Measurements from ENCODE around the gene SLC39A11.

Gene SLC39A11

DNA sequence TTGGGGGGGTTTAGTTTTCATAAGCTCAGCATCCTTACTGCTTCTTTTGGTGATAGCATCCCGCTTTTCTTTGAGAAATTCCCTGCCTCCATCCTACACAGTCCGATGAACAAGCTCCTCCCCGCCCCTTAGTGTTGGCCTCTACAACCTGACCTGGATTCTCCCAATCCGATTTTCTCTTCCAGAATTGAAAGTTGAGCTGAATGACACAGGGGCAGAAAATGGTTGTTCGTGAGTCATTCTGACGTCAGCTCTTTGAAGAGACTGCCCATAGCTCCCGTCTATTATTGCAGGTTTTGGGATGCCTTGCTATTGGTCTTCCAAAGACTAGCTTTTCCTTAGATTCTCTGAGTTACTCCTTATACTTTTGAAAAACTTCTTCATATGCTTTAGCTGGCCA is 279.7 kb downstream of the SLC39A11 start:
- ChIA-PET CTCF (interaction anchor here (1.3 kb wide), 1 partner anchor 20 kb away, joined by 3 read pairs; no protein-coding TSS in a partner anchor), POLR2A (no interaction called here)
- 96% methylated on average over 6 of the region's 7 CpGs for WGBS (ENCODE audit: insufficient coverage)
- DNase-seq: no peak
- H3K27me3 ChIP-seq (replicated peaks in 2 of 5; ENCODE audit: control insufficient read depth in 4 of 5, insufficient read depth in 5 of 5, low read length in 4 of 5): no peaks in the 10 kb centered on the region
- H3K4me1 ChIP-seq (ENCODE audit: control extremely low read depth in 1 of 4, control insufficient read depth in 4 of 4, insufficient read depth in 4 of 4, low read length in 3 of 4): no peaks in the 10 kb centered on the region
- no peak overlapping the region for H3K4me3 ChIP-seq (ENCODE audit: control insufficient read depth in 1 of 7, extremely low read depth in 1 of 7, insufficient read depth in 4 of 7, low read depth in 2 of 7, low read length in 6 of 7)
- H3K9me3 ChIP-seq (ENCODE audit: control extremely low read depth in 1 of 5, control insufficient read depth in 4 of 5, insufficient read depth in 2 of 5, low read depth in 1 of 5, low read length in 4 of 5): peaks cover 2 to 16% (median 7%) of the 10 kb centered on the region in 5 experiments
- H3K27ac ChIP-seq (ENCODE audit: insufficient read depth in 1 of 2, low read depth in 1 of 2, low read length in 2 of 2, poor library complexity in 1 of 2, severe bottlenecking in 2 of 2): no peak overlapping the region
- H3K36me3 ChIP-seq (ENCODE audit: control insufficient read depth in 4 of 4, insufficient read depth in 4 of 4, low read length in 3 of 4): peaks cover 5 to 16% (median 12%) of the 10 kb centered on the region in 4 experiments

DNA sequence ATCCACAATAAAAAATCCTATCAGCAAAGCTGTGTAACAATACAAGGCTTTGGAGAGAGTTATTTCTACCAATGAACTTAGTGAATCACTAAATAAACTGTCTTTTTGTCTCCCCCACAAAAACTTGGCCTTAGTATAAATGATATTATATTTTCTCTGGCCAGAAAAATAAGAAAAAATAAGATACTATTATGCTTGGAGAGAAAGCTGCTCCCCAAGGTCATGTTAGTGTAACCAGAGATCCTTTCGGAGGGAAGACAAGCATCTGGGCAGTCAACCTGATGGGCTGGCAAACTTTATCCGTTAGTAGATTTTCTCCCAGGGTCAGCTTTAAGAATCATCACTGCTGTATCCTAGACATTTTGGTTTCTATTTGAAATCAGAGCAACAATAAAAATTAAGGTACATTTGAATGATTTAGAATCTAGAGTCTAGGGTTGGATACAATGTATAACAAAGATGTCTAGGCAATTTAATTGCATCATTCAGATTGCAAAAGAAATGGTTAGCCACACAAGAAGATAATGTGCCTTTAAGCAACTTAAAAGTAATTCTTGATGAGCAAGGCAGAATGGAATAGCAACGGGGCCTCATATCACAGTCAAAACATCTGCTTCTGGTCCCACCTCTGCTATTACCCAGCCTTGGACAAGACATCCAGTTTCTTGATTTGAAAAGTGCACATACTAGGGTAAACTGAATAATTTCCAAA is 280.4 kb downstream of the SLC39A11 start:
- ChIA-PET POLR2A (no interaction called here), CTCF (no interaction called here)
- Histone ChIP-seq H3K9me3 (ENCODE audit: control extremely low read depth in 1 of 5, control insufficient read depth in 4 of 5, insufficient read depth in 2 of 5, low read depth in 1 of 5, low read length in 4 of 5) (peaks cover 2 to 17% (median 11%) of the 10 kb centered on the region in 5 experiments), H3K4me3 (ENCODE audit: control insufficient read depth in 1 of 7, extremely low read depth in 1 of 7, insufficient read depth in 4 of 7, low read depth in 2 of 7, low read length in 6 of 7) (no peak overlapping the region), H3K27ac (ENCODE audit: insufficient read depth in 1 of 2, low read depth in 1 of 2, low read length in 2 of 2, poor library complexity in 1 of 2, severe bottlenecking in 2 of 2) (no peak overlapping the region), H3K36me3 (ENCODE audit: control insufficient read depth in 4 of 4, insufficient read depth in 4 of 4, low read length in 3 of 4) (peaks cover 5 to 14% (median 10%) of the 10 kb centered on the region in 4 experiments), H3K4me1 (ENCODE audit: control extremely low read depth in 1 of 4, control insufficient read depth in 4 of 4, insufficient read depth in 4 of 4, low read length in 3 of 4) (no peaks in the 10 kb centered on the region), H3K27me3 (replicated peaks in 2 of 5; ENCODE audit: control insufficient read depth in 4 of 5, insufficient read depth in 5 of 5, low read length in 4 of 5) (no peaks in the 10 kb centered on the region)
- 100% methylated on average over 2 of the region's 3 CpGs for WGBS (ENCODE audit: insufficient coverage)
- DNase-seq: peak in 1 of 3 donors; percentile 0

DNA sequence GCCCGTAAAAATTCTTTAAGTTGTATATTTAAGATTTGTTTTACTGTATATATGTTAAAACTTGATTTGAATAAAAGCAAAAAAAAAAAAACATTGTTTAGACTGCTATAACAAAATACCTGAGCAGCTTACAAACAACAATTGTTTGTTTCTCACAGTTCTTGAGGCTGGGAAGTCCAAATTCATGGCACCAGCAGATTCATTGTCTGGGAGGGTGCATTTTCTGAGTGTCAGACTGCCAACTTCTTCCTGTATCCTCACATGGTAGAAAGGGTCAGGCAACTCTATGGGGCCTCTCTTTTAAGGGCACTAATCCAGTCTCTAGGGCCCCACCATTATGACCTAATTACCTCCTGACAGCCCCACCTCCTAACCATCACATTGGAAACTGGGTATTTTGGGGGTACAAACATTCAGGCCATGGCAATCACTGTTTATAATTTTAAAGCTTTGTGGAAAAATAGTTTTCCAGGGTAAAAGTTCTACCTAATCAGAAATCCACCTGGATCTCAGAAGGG is 281.4 kb downstream of the SLC39A11 start:
- POLR2A ChIA-PET: no interaction called here
- H3K36me3 ChIP-seq (ENCODE audit: control insufficient read depth in 4 of 4, insufficient read depth in 4 of 4, low read length in 3 of 4): peaks cover 3 to 11% (median 7%) of the 10 kb centered on the region in 4 experiments

DNA sequence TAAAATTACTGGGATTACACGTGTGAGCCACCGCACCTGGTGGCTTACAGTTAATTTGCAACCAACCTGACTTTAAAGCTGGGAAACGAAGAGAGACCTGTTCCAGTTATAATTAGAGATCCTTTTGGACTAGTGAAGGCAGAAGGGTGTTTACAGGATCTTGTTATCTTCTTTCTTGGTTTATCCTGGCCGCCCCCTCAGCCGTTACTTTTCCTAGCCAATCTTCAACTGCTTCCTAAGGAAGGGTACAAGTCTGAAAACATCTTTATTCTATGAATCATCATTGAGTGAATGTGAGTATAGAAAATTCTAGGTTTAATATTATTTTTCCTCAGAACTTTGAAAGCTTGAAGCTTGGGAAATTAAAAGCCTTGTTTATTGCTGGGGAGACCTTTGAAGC is 286.5 kb downstream of the SLC39A11 start:
- no peaks in the 10 kb centered on the region for H3K27me3 ChIP-seq (replicated peaks in 2 of 5; ENCODE audit: control insufficient read depth in 4 of 5, insufficient read depth in 5 of 5, low read length in 4 of 5)
- H3K36me3 ChIP-seq (ENCODE audit: control insufficient read depth in 4 of 4, insufficient read depth in 4 of 4, low read length in 3 of 4): peaks cover 0 to 4% (median 3%) of the 10 kb centered on the region in 4 experiments
- H3K4me1 ChIP-seq (ENCODE audit: control extremely low read depth in 1 of 4, control insufficient read depth in 4 of 4, insufficient read depth in 4 of 4, low read length in 3 of 4): no peaks in the 10 kb centered on the region
- H3K27ac ChIP-seq (ENCODE audit: insufficient read depth in 1 of 2, low read depth in 1 of 2, low read length in 2 of 2, poor library complexity in 1 of 2, severe bottlenecking in 2 of 2): no peak overlapping the region
- 96% methylated on average over 4 of the region's 5 CpGs for WGBS (ENCODE audit: insufficient coverage)
- DNase-seq: no peak
- peaks cover 0 to 25% (median 11%) of the 10 kb centered on the region in 5 experiments for H3K9me3 ChIP-seq (ENCODE audit: control extremely low read depth in 1 of 5, control insufficient read depth in 4 of 5, insufficient read depth in 2 of 5, low read depth in 1 of 5, low read length in 4 of 5)
- ChIA-PET CTCF (no interaction called here), POLR2A (no interaction called here)
- H3K4me3 ChIP-seq (ENCODE audit: control insufficient read depth in 1 of 7, extremely low read depth in 1 of 7, insufficient read depth in 4 of 7, low read depth in 2 of 7, low read length in 6 of 7): no peak overlapping the region

More for the DNA sequence above, 281.4 kb downstream of the SLC39A11 start:
- no peak overlapping the region for H3K27ac ChIP-seq (ENCODE audit: insufficient read depth in 1 of 2, low read depth in 1 of 2, low read length in 2 of 2, poor library complexity in 1 of 2, severe bottlenecking in 2 of 2)
- H3K9me3 ChIP-seq (ENCODE audit: control extremely low read depth in 1 of 5, control insufficient read depth in 4 of 5, insufficient read depth in 2 of 5, low read depth in 1 of 5, low read length in 4 of 5): peaks cover 2 to 16% (median 9%) of the 10 kb centered on the region in 5 experiments
- no peaks in the 10 kb centered on the region for H3K4me1 ChIP-seq (ENCODE audit: control extremely low read depth in 1 of 4, control insufficient read depth in 4 of 4, insufficient read depth in 4 of 4, low read length in 3 of 4)
- WGBS (ENCODE audit: insufficient coverage): no CpG with 5 or more reads among the region's 1 CpG
- no peak overlapping the region for H3K4me3 ChIP-seq (ENCODE audit: control insufficient read depth in 1 of 7, extremely low read depth in 1 of 7, insufficient read depth in 4 of 7, low read depth in 2 of 7, low read length in 6 of 7)
- CTCF ChIA-PET: no interaction called here
- no peak for DNase-seq
- no peaks in the 10 kb centered on the region for H3K27me3 ChIP-seq (replicated peaks in 2 of 5; ENCODE audit: control insufficient read depth in 4 of 5, insufficient read depth in 5 of 5, low read length in 4 of 5)

DNA sequence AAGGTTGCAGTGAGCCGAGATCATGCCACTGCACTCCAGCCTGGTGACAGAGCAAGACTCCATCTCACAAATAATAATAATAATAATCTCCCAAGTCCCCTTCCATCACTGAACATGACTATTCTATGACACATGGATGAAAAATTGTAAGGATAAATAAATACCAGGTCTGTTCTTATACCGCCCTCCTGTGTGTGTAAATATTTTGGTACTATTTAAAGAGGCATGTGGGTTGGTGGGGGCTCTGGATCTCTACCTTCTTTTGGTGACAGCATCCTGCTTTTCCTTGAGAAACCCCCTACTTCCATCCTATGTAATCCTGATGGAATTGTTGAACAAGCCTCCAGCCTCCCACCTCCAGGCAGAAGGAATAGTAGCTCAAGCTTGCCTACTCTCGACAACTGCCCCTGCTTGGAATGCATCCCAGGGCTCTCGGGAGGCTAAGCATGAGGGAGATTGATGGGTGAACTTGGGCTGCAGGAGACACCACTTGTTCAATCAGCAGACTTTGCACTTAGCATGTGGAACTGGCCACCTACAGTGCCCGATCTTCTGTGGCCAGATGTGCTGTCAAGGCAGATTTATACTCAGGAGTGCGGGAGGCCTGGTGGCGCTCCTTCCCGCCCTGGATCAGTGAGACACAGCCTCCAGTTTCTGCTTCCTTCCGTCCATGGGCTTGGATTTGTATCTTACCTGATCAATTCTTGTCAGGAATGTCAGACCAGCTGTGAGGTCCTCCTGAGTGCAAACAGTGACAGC is 287.4 kb downstream of the SLC39A11 start:
- ChIA-PET CTCF (no interaction called here), POLR2A (no interaction called here)
- DNase-seq: no peak
- H3K27ac ChIP-seq (ENCODE audit: insufficient read depth in 1 of 2, low read depth in 1 of 2, low read length in 2 of 2, poor library complexity in 1 of 2, severe bottlenecking in 2 of 2): no peak overlapping the region
- H3K27me3 ChIP-seq (replicated peaks in 2 of 5; ENCODE audit: control insufficient read depth in 4 of 5, insufficient read depth in 5 of 5, low read length in 4 of 5): no peaks in the 10 kb centered on the region
- H3K36me3 ChIP-seq (ENCODE audit: control insufficient read depth in 4 of 4, insufficient read depth in 4 of 4, low read length in 3 of 4): peaks cover 0 to 4% (median 3%) of the 10 kb centered on the region in 4 experiments
- H3K9me3 ChIP-seq (ENCODE audit: control extremely low read depth in 1 of 5, control insufficient read depth in 4 of 5, insufficient read depth in 2 of 5, low read depth in 1 of 5, low read length in 4 of 5): peaks cover 0 to 23% (median 11%) of the 10 kb centered on the region in 5 experiments
- H3K4me1 ChIP-seq (ENCODE audit: control extremely low read depth in 1 of 4, control insufficient read depth in 4 of 4, insufficient read depth in 4 of 4, low read length in 3 of 4): no peaks in the 10 kb centered on the region
- WGBS (ENCODE audit: insufficient coverage): 97% methylated on average over 8 of the region's 9 CpGs
- H3K4me3 ChIP-seq (ENCODE audit: control insufficient read depth in 1 of 7, extremely low read depth in 1 of 7, insufficient read depth in 4 of 7, low read depth in 2 of 7, low read length in 6 of 7): no peak overlapping the region

DNA sequence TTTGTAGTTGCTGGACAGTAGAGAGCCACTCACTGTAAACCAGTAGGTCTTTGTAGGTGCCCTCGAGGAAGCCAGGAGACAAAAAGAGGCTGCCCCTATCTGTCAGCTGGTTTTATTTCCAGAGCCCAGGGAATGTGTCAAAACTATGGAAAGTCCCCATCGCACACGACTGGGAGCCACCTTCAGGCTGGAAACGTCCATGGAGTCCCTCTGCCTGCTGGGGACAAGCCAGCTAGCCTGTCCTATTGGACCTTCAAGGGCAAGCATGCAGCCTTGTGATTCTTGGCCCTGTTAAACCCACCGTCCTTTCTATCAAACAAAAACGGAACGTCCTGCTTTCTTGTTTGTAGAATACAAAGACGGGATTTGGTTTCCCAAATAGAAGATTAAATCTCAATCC is 289.8 kb downstream of the SLC39A11 start:
- H3K9me3 ChIP-seq (ENCODE audit: control extremely low read depth in 1 of 5, control insufficient read depth in 4 of 5, insufficient read depth in 2 of 5, low read depth in 1 of 5, low read length in 4 of 5): peaks cover 0 to 30% (median 10%) of the 10 kb centered on the region in 5 experiments
- ChIA-PET POLR2A (no interaction called here), CTCF (no interaction called here)
- H3K4me1 ChIP-seq (ENCODE audit: control extremely low read depth in 1 of 4, control insufficient read depth in 4 of 4, insufficient read depth in 4 of 4, low read length in 3 of 4): no peaks in the 10 kb centered on the region
- H3K27me3 ChIP-seq (replicated peaks in 2 of 5; ENCODE audit: control insufficient read depth in 4 of 5, insufficient read depth in 5 of 5, low read length in 4 of 5): no peaks in the 10 kb centered on the region
- H3K4me3 ChIP-seq (ENCODE audit: control insufficient read depth in 1 of 7, extremely low read depth in 1 of 7, insufficient read depth in 4 of 7, low read depth in 2 of 7, low read length in 6 of 7): no peak overlapping the region
- peaks cover 0 to 5% (median 3%) of the 10 kb centered on the region in 4 experiments for H3K36me3 ChIP-seq (ENCODE audit: control insufficient read depth in 4 of 4, insufficient read depth in 4 of 4, low read length in 3 of 4)
- 93% methylated on average over 8 of the region's 8 CpGs for WGBS (ENCODE audit: insufficient coverage)
- no peak overlapping the region for H3K27ac ChIP-seq (ENCODE audit: insufficient read depth in 1 of 2, low read depth in 1 of 2, low read length in 2 of 2, poor library complexity in 1 of 2, severe bottlenecking in 2 of 2)
- DNase-seq: no peak

DNA sequence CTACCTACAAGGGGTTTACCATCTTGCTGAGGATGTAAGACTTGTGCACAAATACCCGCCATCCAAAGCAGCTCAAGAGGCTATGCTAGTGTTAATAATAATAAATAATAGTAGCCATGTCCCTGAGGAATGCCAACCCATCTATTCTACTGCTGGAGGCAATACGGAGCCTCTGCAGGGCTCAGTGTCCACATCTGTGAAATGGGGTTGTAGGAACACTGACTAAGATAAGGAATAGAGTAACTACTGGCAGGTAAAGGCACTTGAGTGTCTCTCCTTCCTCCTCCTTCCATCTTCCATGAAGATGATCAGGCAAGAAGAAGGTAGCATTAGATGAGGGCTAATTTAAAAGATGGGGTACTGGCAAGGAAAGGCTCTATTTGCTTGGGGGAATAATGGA is 295.3 kb downstream of the SLC39A11 start:
- Histone ChIP-seq H3K36me3 (ENCODE audit: control insufficient read depth in 4 of 4, insufficient read depth in 4 of 4, low read length in 3 of 4) (peaks cover under 1 to 9% (median 7%) of the 10 kb centered on the region in 4 experiments), H3K4me3 (ENCODE audit: control insufficient read depth in 1 of 7, extremely low read depth in 1 of 7, insufficient read depth in 4 of 7, low read depth in 2 of 7, low read length in 6 of 7) (no peak overlapping the region), H3K9me3 (ENCODE audit: control extremely low read depth in 1 of 5, control insufficient read depth in 4 of 5, insufficient read depth in 2 of 5, low read depth in 1 of 5, low read length in 4 of 5) (peaks cover 0 to 65% (median 24%) of the 10 kb centered on the region in 5 experiments), H3K4me1 (ENCODE audit: control extremely low read depth in 1 of 4, control insufficient read depth in 4 of 4, insufficient read depth in 4 of 4, low read length in 3 of 4) (no peaks in the 10 kb centered on the region), H3K27me3 (replicated peaks in 2 of 5; ENCODE audit: control insufficient read depth in 4 of 5, insufficient read depth in 5 of 5, low read length in 4 of 5) (no peaks in the 10 kb centered on the region), H3K27ac (ENCODE audit: insufficient read depth in 1 of 2, low read depth in 1 of 2, low read length in 2 of 2, poor library complexity in 1 of 2, severe bottlenecking in 2 of 2) (no peak overlapping the region)
- POLR2A ChIA-PET: no interaction called here
- WGBS (ENCODE audit: insufficient coverage): 100% methylated on average over 1 of the region's 2 CpGs
- CTCF ChIA-PET: no interaction called here
- DNase-seq: no peak
